Smooth muscle cell (in vitro differentiated cells): ENCODE results near the gene LIN52. TPM values are rescaled to one million over a fixed set of nuclear protein-coding genes. Genes with fewer than 3 reads are reported as not detected.

Experiments
- DNase-seq: peaks from one replicate; lab custom pipeline; 2025; ENCODE audit not compliant: unreplicated experiment; lab: John Stamatoyannopoulos, UW
- H2AFZ ChIP-seq: fragments of 200-600 bp; sonication (generic); 2 replicates; pipeline ENCODE4 v1.6.0; 2016; ENCODE audit warnings: antibody characterized with exemption, low read depth, mild to moderate bottlenecking
- H3F3A ChIP-seq: fragments of 200-600 bp; sonication (generic); 2 replicates; pipeline ENCODE4 v1.6.0; 2017; ENCODE audit warnings: antibody characterized with exemption, low read depth
- H3K27ac ChIP-seq: fragments of 200-600 bp; sonication (generic); 2 replicates; pipeline ENCODE4 v1.5.1; 2016; ENCODE audit warnings: low read depth, mild to moderate bottlenecking
- H3K27me3 ChIP-seq: fragments of 200-600 bp; sonication (generic); 2 replicates; pipeline ENCODE4 v1.6.1; 2016; ENCODE audit warnings: low read depth, mild to moderate bottlenecking
- H3K36me3 ChIP-seq: fragments of 200-600 bp; sonication (generic); 2 replicates; pipeline ENCODE4 v1.5.1; 2016; ENCODE audit warnings: low read depth
- H3K4me1 ChIP-seq: fragments of 200-600 bp; sonication (generic); 2 replicates; pipeline ENCODE4 v1.5.1; 2016; ENCODE audit warnings: low read depth
- H3K4me2 ChIP-seq: fragments of 200-600 bp; sonication (generic); 2 replicates; pipeline ENCODE4 v1.6.0; 2016; ENCODE audit warnings: mild to moderate bottlenecking
- H3K4me3 ChIP-seq: fragments of 200-600 bp; sonication (generic); 2 replicates; pipeline ENCODE4 v1.5.1; 2016; ENCODE audit warnings: mild to moderate bottlenecking
- H3K79me2 ChIP-seq: fragments of 200-600 bp; sonication (generic); 2 replicates; pipeline ENCODE4 v1.6.0; 2016; ENCODE audit warnings: low read depth, mild to moderate bottlenecking
- H3K9ac ChIP-seq: fragments of 200-600 bp; sonication (generic); 2 replicates; pipeline ENCODE4 v1.6.0; 2016; ENCODE audit warnings: low read depth
- H3K9me3 ChIP-seq: fragments of 200-600 bp; sonication (generic); replicated peaks from 2 replicates; pipeline ENCODE4 v1.5.1; 2016; ENCODE audit warnings: low read depth
- H4K20me1 ChIP-seq: fragments of 200-600 bp; sonication (generic); 2 replicates; pipeline ENCODE4 v1.6.0; 2016; ENCODE audit warnings: low read depth
- WGBS: methylation state at CpG from one replicate; pipeline ENCODE4 v1.1.7; 2016; ENCODE audit warnings: low lambda C conversion rate; 5-methylcytosine and 5-hydroxymethylcytosine counted together
- polyA plus RNA-seq: library from polyadenylated mRNA; unstranded; fragments of >200 nt; fragmentation: Nextera tagmentation; extraction: Ambion mirVana; gene quantifications from 2 replicates; pipeline ENCODE4 v1.2.1, GENCODE V29; 2016
- total RNA-seq: library from RNA; depleted of rRNA; stranded (reverse); fragments of >200 nt; gene quantifications from 2 replicates; pipeline ENCODE4 v1.2.3, GENCODE V29; 2014
- TF ChIP-seq, protein P1 (sequence below): fragments of 200-600 bp; sonication (generic); IDR thresholded peaks from 2 replicates; pipeline ENCODE4 v1.5.1; 2017; ENCODE audit warnings: borderline replicate concordance, mild to moderate bottlenecking, antibody characterized with exemption; ENCODE audit not compliant: insufficient read depth, poor library complexity, severe bottlenecking

Gene LIN52
- total and polyA plus RNA-seq, 2 experiments from 2014 or later, result 16.1 to 17.8 TPM

DNA sequence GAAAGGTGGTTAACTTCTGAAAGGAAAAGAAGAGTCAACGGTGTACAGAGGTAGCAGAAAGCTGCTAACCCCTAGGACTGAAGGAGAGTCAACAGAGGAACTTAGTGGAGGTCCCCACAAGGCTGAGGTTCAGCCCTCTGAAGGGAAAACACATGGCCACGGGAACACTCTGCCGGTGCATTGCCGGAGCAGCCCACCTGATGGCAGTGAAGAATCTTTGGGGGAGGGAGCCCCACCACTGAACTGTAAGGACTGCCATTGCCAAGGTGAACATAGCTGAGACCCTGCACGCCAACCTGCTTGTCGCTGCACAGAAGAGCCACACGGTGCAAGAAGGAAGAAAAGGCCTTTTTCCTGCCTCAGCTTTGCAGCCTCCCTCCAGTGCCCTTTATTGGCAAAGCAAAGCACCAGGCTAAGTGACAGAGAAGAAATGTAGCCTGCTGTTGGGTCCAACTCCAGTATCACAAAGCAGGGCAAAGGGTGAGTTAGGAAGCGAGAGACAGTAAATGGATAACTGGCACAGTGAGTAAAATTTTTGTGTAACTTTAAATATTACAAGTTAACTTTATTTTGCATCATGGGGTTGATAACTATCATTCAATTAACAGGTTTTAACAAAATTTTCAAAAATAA lies 76.9 kb downstream of the LIN52 start:
- H3K27ac ChIP-seq, result no peak overlapping the region
- no peaks in the 10 kb centered on the region for H3F3A ChIP-seq
- H3K4me2 ChIP-seq, result no peak overlapping the region
- 93% methylated on average over 8 of the region's 8 CpGs for WGBS
- H3K4me3 ChIP-seq, result no peak overlapping the region
- no peak for DNase-seq
- no peaks in the 10 kb centered on the region for H3K79me2 ChIP-seq
- no peaks in the 10 kb centered on the region for H4K20me1 ChIP-seq
- no peaks in the 10 kb centered on the region for H3K36me3 ChIP-seq
- TF ChIP-seq, protein P1, sequence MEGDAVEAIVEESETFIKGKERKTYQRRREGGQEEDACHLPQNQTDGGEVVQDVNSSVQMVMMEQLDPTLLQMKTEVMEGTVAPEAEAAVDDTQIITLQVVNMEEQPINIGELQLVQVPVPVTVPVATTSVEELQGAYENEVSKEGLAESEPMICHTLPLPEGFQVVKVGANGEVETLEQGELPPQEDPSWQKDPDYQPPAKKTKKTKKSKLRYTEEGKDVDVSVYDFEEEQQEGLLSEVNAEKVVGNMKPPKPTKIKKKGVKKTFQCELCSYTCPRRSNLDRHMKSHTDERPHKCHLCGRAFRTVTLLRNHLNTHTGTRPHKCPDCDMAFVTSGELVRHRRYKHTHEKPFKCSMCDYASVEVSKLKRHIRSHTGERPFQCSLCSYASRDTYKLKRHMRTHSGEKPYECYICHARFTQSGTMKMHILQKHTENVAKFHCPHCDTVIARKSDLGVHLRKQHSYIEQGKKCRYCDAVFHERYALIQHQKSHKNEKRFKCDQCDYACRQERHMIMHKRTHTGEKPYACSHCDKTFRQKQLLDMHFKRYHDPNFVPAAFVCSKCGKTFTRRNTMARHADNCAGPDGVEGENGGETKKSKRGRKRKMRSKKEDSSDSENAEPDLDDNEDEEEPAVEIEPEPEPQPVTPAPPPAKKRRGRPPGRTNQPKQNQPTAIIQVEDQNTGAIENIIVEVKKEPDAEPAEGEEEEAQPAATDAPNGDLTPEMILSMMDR, result no peak
- H2AFZ ChIP-seq, result no peak overlapping the region
- no peaks in the 10 kb centered on the region for H3K4me1 ChIP-seq
- H3K9ac ChIP-seq, result no peak overlapping the region
- no peaks in the 10 kb centered on the region for H3K9me3 ChIP-seq
- H3K27me3 ChIP-seq, result no peaks in the 10 kb centered on the region

DNA sequence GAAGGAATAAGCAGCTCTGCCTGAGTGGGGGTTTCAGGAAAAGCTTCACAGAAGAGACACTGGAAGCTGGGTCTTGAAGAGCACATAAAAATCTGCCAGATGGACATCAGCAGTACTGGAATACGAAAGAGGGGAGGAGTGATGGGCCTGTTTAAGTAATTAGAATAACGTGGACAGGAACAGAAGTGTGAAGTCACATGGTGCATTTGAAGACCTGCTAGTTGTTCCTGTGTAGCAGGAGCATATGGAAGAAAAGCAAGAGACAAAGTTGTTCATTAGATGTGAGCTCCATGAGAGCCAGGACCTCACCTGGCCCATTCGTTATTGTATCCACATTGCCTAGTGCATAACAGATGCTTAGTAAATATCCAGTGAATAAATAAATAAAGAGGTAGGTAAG lies 85.2 kb downstream of the LIN52 start:
- Histone ChIP-seq H2AFZ (no peak overlapping the region), H4K20me1 (no peaks in the 10 kb centered on the region), H3K4me3 (no peak overlapping the region), H3K36me3 (no peaks in the 10 kb centered on the region), H3F3A (no peaks in the 10 kb centered on the region), H3K27ac (no peak overlapping the region), H3K9ac (no peak overlapping the region), H3K27me3 (no peaks in the 10 kb centered on the region), H3K9me3 (no peaks in the 10 kb centered on the region), H3K79me2 (no peaks in the 10 kb centered on the region), H3K4me1 (no peaks in the 10 kb centered on the region), H3K4me2 (no peak overlapping the region)
- DNase-seq, result no peak
- TF ChIP-seq, protein P1, result no peak
- WGBS, result 92% methylated on average over 3 of the region's 3 CpGs

DNA sequence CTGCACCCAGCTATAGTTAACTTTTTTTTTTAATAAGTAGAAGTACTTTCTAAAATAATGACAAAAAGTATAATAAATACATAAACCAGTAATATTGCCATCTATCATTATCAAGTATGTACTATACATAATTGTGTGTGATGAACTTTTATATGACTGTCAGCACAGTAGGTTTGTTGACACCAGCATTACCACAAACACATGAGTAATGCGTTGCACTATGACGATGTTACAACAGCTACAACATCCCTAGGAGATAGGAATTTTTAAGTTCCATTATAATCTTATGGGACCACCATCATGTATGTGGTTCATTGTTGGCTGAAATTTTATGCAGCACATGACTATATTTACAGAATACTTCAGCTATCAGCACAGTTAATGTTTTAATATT lies 91.6 kb downstream of the LIN52 start:
- DNase-seq, result no peak
- Histone ChIP-seq H3F3A (no peaks in the 10 kb centered on the region), H3K9me3 (no peaks in the 10 kb centered on the region), H3K79me2 (no peaks in the 10 kb centered on the region), H3K36me3 (no peaks in the 10 kb centered on the region), H3K27ac (no peak overlapping the region), H3K27me3 (no peaks in the 10 kb centered on the region), H3K4me3 (no peak overlapping the region), H4K20me1 (no peaks in the 10 kb centered on the region), H3K9ac (no peak overlapping the region), H3K4me2 (no peak overlapping the region), H2AFZ (no peak overlapping the region), H3K4me1 (no peaks in the 10 kb centered on the region)
- 90% methylated on average over 2 of the region's 2 CpGs for WGBS
- TF ChIP-seq, protein P1, result no peak

DNA sequence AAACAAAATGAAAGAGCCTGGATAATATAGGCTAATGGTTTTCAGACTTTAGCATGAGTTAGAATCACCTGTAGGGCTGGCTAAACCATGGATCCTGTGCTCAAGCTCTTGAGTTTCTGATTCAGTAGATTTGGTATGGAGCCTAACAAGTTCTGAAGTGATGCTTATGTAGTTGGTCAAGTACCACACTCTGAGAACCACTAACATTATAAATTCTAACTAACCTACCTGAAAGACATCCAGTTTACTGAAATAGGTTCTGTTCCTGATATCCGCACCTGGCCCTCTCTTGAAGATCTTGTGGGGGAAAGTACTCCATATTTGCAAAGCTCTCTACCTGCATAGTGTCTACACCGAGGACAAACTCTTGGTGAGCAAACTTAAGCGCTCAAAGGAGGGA lies 95.1 kb downstream of the LIN52 start:
- no peak overlapping the region for H3K4me3 ChIP-seq
- no peaks in the 10 kb centered on the region for H3K79me2 ChIP-seq
- no peak overlapping the region for H3K27ac ChIP-seq
- no peaks in the 10 kb centered on the region for H3F3A ChIP-seq
- no peak overlapping the region for H2AFZ ChIP-seq
- H3K4me2 ChIP-seq, result no peak overlapping the region
- DNase-seq, result no peak
- H3K4me1 ChIP-seq, result no peaks in the 10 kb centered on the region
- H3K36me3 ChIP-seq, result no peaks in the 10 kb centered on the region
- H3K27me3 ChIP-seq, result no peaks in the 10 kb centered on the region
- H3K9me3 ChIP-seq, result no peaks in the 10 kb centered on the region
- no peaks in the 10 kb centered on the region for H4K20me1 ChIP-seq
- H3K9ac ChIP-seq, result no peak overlapping the region
- WGBS, result 100% methylated on average over 3 of the region's 3 CpGs
- TF ChIP-seq, protein P1, result no peak
